ENCODE measurements around the gene DENND1B. TPM values are rescaled to one million over a fixed set of nuclear protein-coding genes. Genes with fewer than 3 reads are reported as not detected.

DENND1B gene
- total and polyA plus RNA-seq, 2 donors (not counting 1 experiment from before 2014, with no cell fraction given): 4.3 to 25.4 TPM

DNA sequence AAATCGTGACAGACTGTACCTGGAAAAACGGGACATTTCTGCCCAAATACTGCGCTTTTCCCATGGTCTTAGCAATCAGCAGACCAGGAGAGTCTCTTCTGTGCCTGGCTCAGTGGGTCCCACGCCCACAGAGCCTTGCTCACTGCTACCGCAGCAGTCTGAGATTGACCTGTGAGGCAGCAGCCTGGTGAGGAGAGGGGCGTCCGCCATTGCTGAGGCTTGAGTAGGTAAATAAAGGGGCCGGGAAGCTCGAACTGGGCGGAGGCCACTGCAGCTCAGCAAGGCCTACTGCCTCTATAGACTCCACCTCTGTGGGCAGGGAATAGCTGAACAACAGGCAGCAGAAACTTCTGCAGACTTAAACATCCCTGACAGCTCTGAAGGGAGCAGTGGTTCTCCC lies 203.1 kb downstream of the DENND1B start:
- Histone ChIP-seq H3K4me1 (ENCODE audit: control insufficient read depth in 2 of 2, insufficient read depth in 2 of 2, low read length in 2 of 2) (no peaks in the 10 kb centered on the region), H3K36me3 (replicated peaks in 1 of 2; ENCODE audit: control extremely low read depth in 1 of 2, control insufficient read depth in 1 of 2, extremely low read depth in 1 of 2, insufficient read depth in 2 of 2, low read length in 1 of 2) (no peaks in the 10 kb centered on the region), H3K4me3 (ENCODE audit: control extremely low read depth in 1 of 5, extremely low read depth in 1 of 5, insufficient read depth in 1 of 5, low read depth in 2 of 5, low read length in 4 of 5) (no peak overlapping the region), H3K9ac (ENCODE audit: low read length) (no peak overlapping the region), H3K4me2 (replicated peaks; ENCODE audit: low read depth, low read length, poor library complexity, severe bottlenecking) (no peak overlapping the region), H4K20me1 (ENCODE audit: control insufficient read depth, insufficient read depth, low read length, poor library complexity, severe bottlenecking) (no peaks in the 10 kb centered on the region), H3K9me3 (ENCODE audit: control extremely low read depth in 1 of 3, control insufficient read depth in 2 of 3, insufficient read depth in 1 of 3, low read length in 2 of 3) (peaks cover 1 to 13% (median 4%) of the 10 kb centered on the region in 3 donors), H3K27me3 (replicated peaks in 1 of 4; ENCODE audit: control extremely low read depth in 1 of 4, control insufficient read depth in 3 of 4, insufficient read depth in 4 of 4, low read length in 3 of 4) (no peaks in the 10 kb centered on the region), H3K27ac (ENCODE audit: low read length in 2 of 2) (no peak overlapping the region), H3K79me2 (ENCODE audit: control insufficient read depth, insufficient read depth, low read length) (no peaks in the 10 kb centered on the region), H2AFZ (ENCODE audit: insufficient read depth, low read depth, low read length, poor library complexity, severe bottlenecking) (no peak overlapping the region)
- intact Hi-C loops (cut with micrococcal nuclease): no loop called here
- no peak for TF ChIP-seq EZH2 (IDR thresholded peaks at IDR 0.05; ENCODE audit: borderline replicate concordance, insufficient read depth, low read depth, low read length, poor library complexity, severe bottlenecking)
- TF ChIP-seq, protein P1, sequence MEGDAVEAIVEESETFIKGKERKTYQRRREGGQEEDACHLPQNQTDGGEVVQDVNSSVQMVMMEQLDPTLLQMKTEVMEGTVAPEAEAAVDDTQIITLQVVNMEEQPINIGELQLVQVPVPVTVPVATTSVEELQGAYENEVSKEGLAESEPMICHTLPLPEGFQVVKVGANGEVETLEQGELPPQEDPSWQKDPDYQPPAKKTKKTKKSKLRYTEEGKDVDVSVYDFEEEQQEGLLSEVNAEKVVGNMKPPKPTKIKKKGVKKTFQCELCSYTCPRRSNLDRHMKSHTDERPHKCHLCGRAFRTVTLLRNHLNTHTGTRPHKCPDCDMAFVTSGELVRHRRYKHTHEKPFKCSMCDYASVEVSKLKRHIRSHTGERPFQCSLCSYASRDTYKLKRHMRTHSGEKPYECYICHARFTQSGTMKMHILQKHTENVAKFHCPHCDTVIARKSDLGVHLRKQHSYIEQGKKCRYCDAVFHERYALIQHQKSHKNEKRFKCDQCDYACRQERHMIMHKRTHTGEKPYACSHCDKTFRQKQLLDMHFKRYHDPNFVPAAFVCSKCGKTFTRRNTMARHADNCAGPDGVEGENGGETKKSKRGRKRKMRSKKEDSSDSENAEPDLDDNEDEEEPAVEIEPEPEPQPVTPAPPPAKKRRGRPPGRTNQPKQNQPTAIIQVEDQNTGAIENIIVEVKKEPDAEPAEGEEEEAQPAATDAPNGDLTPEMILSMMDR (IDR thresholded peaks at IDR 0.05): no peak
- no peak for DNase-seq
- Mint-ChIP-seq H3K4me1 (no peaks in the 10 kb centered on the region), H3K4me3 (no peak overlapping the region), H3K9me3 (ENCODE audit: insufficient read depth) (peaks cover 14% of the 10 kb centered on the region), H3K27ac (no peak overlapping the region), H3K27me3 (no peaks in the 10 kb centered on the region)
- ATAC-seq (ENCODE audit: low read depth): no peak
- 97% methylated on average over 7 of the region's 10 CpGs for WGBS (ENCODE audit: insufficient coverage)
- POLR2A ChIA-PET: no interaction called here
- CTCF ChIA-PET: no interaction called here

DNA sequence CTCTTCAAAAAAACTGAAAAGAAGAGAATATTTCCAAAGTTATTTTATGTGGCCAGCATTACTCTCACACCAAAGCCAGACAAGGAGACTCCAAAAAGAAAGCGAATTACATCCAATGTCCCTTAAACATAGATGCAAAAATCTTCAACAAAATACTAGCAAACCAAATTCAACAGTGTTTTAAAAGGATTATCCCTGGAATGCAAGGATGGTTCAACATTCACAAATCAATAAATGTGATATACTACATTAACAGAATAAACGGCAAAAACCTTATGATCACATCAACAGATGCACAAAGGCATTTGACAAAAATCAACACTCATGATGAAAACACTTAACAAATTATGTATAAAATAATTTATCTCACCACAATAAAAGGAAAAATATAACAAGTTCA lies 207.8 kb downstream of the DENND1B start:
- Mint-ChIP-seq H3K4me3 (no peak overlapping the region), H3K27me3 (no peaks in the 10 kb centered on the region), H3K27ac (no peak overlapping the region), H3K9me3 (ENCODE audit: insufficient read depth) (peaks cover 11% of the 10 kb centered on the region), H3K4me1 (no peaks in the 10 kb centered on the region)
- intact Hi-C loops (cut with micrococcal nuclease): no loop called here
- no peak overlapping the region for H3K27ac ChIP-seq (ENCODE audit: low read length in 2 of 2)
- H2AFZ ChIP-seq (ENCODE audit: insufficient read depth, low read depth, low read length, poor library complexity, severe bottlenecking): no peak overlapping the region
- H3K36me3 ChIP-seq (replicated peaks in 1 of 2; ENCODE audit: control extremely low read depth in 1 of 2, control insufficient read depth in 1 of 2, extremely low read depth in 1 of 2, insufficient read depth in 2 of 2, low read length in 1 of 2): peaks cover 1 to 2% of the 10 kb centered on the region in 2 experiments
- no peak for ATAC-seq (ENCODE audit: low read depth)
- no peaks in the 10 kb centered on the region for H3K4me1 ChIP-seq (ENCODE audit: control insufficient read depth in 2 of 2, insufficient read depth in 2 of 2, low read length in 2 of 2)
- no peaks in the 10 kb centered on the region for H4K20me1 ChIP-seq (ENCODE audit: control insufficient read depth, insufficient read depth, low read length, poor library complexity, severe bottlenecking)
- H3K4me2 ChIP-seq (replicated peaks; ENCODE audit: low read depth, low read length, poor library complexity, severe bottlenecking): no peak overlapping the region
- ChIA-PET CTCF (interaction anchor here (0.7 kb wide), 1 partner anchor 485 kb away, joined by 3 read pairs; no protein-coding TSS in a partner anchor), POLR2A (no interaction called here)
- H3K79me2 ChIP-seq (ENCODE audit: control insufficient read depth, insufficient read depth, low read length): no peaks in the 10 kb centered on the region
- H3K27me3 ChIP-seq (replicated peaks in 1 of 4; ENCODE audit: control extremely low read depth in 1 of 4, control insufficient read depth in 3 of 4, insufficient read depth in 4 of 4, low read length in 3 of 4): no peaks in the 10 kb centered on the region
- TF ChIP-seq, protein P1 (IDR thresholded peaks at IDR 0.05): no peak
- TF ChIP-seq EZH2 (IDR thresholded peaks at IDR 0.05; ENCODE audit: borderline replicate concordance, insufficient read depth, low read depth, low read length, poor library complexity, severe bottlenecking): no peak
- DNase-seq: no peak
- no peak overlapping the region for H3K4me3 ChIP-seq (ENCODE audit: control extremely low read depth in 1 of 5, extremely low read depth in 1 of 5, insufficient read depth in 1 of 5, low read depth in 2 of 5, low read length in 4 of 5)
- no peak overlapping the region for H3K9ac ChIP-seq (ENCODE audit: low read length)
- no CpG with 5 or more reads among the region's 2 CpGs for WGBS (ENCODE audit: insufficient coverage)
- peaks cover 2 to 17% (median 4%) of the 10 kb centered on the region in 3 donors for H3K9me3 ChIP-seq (ENCODE audit: control extremely low read depth in 1 of 3, control insufficient read depth in 2 of 3, insufficient read depth in 1 of 3, low read length in 2 of 3)
